K562 (cell line): Measurements from ENCODE around the gene PRR16. TPM values are rescaled to one million over a fixed set of nuclear protein-coding genes. Genes with fewer than 3 reads are reported as not detected.

Experiments used
- ATAC-seq: fragments of 200-7000 bp; cut with Tn5 transposase; 3 replicates; pipeline ENCODE4 v1.9.1; 2020; ENCODE audit warnings: moderate library complexity
- BruUV-seq: library from RNA; stranded (reverse); fragments of 400-500 nt; replicated peaks from 2 replicates; lab custom pipeline; 2021; lab: Mats Ljungman, UMichigan
- CTCF ChIA-PET: fragments of 300-600 bp; formaldehyde crosslinking; extraction: SDS; loops from one replicate; lab custom pipeline; 2021; ENCODE audit warnings: low intra/inter-chr PET ratio; lab: Yijun Ruan, JAX
- POLR2A ChIA-PET: fragments of 300-600, 350-650 bp; sonication (Branson Sonifier 250); formaldehyde crosslinking; extraction: SDS; loops from one replicate; lab custom pipeline; 2021; ENCODE audit warnings: antibody characterized with exemption, inconsistent platforms; lab: Yijun Ruan, JAX
- DNase-seq, 4 experiments: peaks; one replicate each; pipeline versions ENCODE4 v3.0.0 to v3.0.0-alpha.2; 2011 to 2018; ENCODE audit warnings: low spot score in 3 of 4, mixed read lengths in 3 of 4; ENCODE audit errors: extremely low read depth in 1 of 4
- FAIRE-seq: peaks from 2 replicates; lab custom pipeline; 2011; peaks lifted over from hg19 to GRCh38; lab: Jason Lieb, UNC
- H2AFZ ChIP-seq: 2 replicates; pipeline ENCODE4 v1.6.0; 2011; ENCODE audit warnings: low read depth, low read length, control low read depth, inconsistent platforms
- H3K27ac ChIP-seq: fragments of 200-600 bp; 3 replicates; pipeline ENCODE4 v1.8.0; 2011; ENCODE audit warnings: low read depth, mild to moderate bottlenecking, control low read depth, inconsistent platforms, low read length, moderate library complexity, mixed read lengths; ENCODE audit errors: extremely low read depth
- H3K27me3 ChIP-seq, 2 experiments: fragments of 300-600 bp in 1 of 2; 2 replicates in 1 of 2; 3 replicates in 1 of 2; pipeline versions ENCODE4 v1.6.0 to v1.8.0; 2011; ENCODE audit warnings: inconsistent platforms in 2 of 2, low read length in 2 of 2, mild to moderate bottlenecking in 1 of 2, mixed read lengths in 1 of 2, moderate library complexity in 1 of 2; ENCODE audit not compliant: control insufficient read depth in 2 of 2, insufficient read depth in 2 of 2
- H3K36me3 ChIP-seq: fragments of 300-600 bp; 3 replicates; pipeline ENCODE4 v1.8.0; 2011; ENCODE audit warnings: mild to moderate bottlenecking, low read length, inconsistent platforms; ENCODE audit not compliant: control insufficient read depth, insufficient read depth
- H3K4me1 ChIP-seq, 2 experiments: fragments of 200-600 bp in 1 of 2; replicated peaks in 1 of 2; 2 replicates in 1 of 2; 3 replicates in 1 of 2; pipeline versions ENCODE4 v1.5.1 to v1.8.0; 2011; ENCODE audit warnings: inconsistent platforms in 2 of 2, low read length in 2 of 2, mild to moderate bottlenecking in 1 of 2, mixed read lengths in 1 of 2, moderate library complexity in 1 of 2; ENCODE audit not compliant: control insufficient read depth in 2 of 2, insufficient read depth in 2 of 2
- H3K4me2 ChIP-seq: 2 replicates; pipeline ENCODE4 v1.6.1; 2011; ENCODE audit warnings: low read length, control low read depth, inconsistent platforms, mixed read lengths; ENCODE audit not compliant: insufficient read depth
- H3K4me3 ChIP-seq: fragments of 200-600 bp; sonication (generic), shearing (Covaris generic); 2 replicates; pipeline ENCODE4 v1.5.1; 2016; ENCODE audit warnings: control low read depth, inconsistent platforms
- H3K79me2 ChIP-seq: fragments of 200-600 bp; 3 replicates; pipeline ENCODE4 v1.8.0; 2011; ENCODE audit warnings: low read length, inconsistent platforms; ENCODE audit not compliant: control insufficient read depth, insufficient read depth
- H3K9ac ChIP-seq, 2 experiments: 2 replicates each; pipeline versions ENCODE4 v1.6.0 to v1.6.1; 2011; ENCODE audit warnings: low read depth in 2 of 2, low read length in 2 of 2, control low read depth in 1 of 2, inconsistent platforms in 1 of 2, mild to moderate bottlenecking in 1 of 2, mixed read lengths in 1 of 2; ENCODE audit not compliant: insufficient read depth in 1 of 2
- H3K9me1 ChIP-seq: one replicate; pipeline ENCODE4 v1.6.0; 2011; ENCODE audit warnings: inconsistent platforms, mild to moderate bottlenecking, low read length, moderate library complexity; ENCODE audit not compliant: control insufficient read depth, insufficient read depth
- H3K9me3 ChIP-seq: replicated peaks from 2 replicates; pipeline ENCODE4 v1.5.1; 2011; ENCODE audit warnings: low read depth, low read length, inconsistent platforms; ENCODE audit not compliant: control insufficient read depth, insufficient read depth
- H4K20me1 ChIP-seq: replicated peaks from 2 replicates; pipeline ENCODE4 v1.6.1; 2011; ENCODE audit warnings: low read length, inconsistent platforms, mixed read lengths; ENCODE audit not compliant: control insufficient read depth, insufficient read depth
- ADNP ChIP-seq: fragments of 200-800 bp; sonication (Bioruptor generic); IDR thresholded peaks from 2 replicates; pipeline ENCODE4 v1.6.1; 2016; ENCODE audit warnings: missing genetic modification characterization, missing compliant biosample characterization
- CTCF ChIP-seq, 3 experiments: IDR thresholded peaks in 2 of 3; conservative IDR thresholded peaks in 1 of 3; 2 replicates each; pipeline ENCODE4 v1.5.1; 2011 to 2012; ENCODE audit warnings: low read length in 3 of 3, mild to moderate bottlenecking in 3 of 3, control low read depth in 2 of 3, improper control_type of control experiment in 1 of 3, inconsistent platforms in 1 of 3, low read depth in 1 of 3, mixed read lengths in 1 of 3, moderate library complexity in 1 of 3; ENCODE audit not compliant: insufficient read depth in 2 of 3
- CUX1 ChIP-seq: fragments of 200-800 bp; sonication (Bioruptor generic); IDR thresholded peaks from 2 replicates; pipeline ENCODE4 v1.6.1; 2016; ENCODE audit warnings: missing genetic modification characterization, missing compliant biosample characterization
- HBP1 ChIP-seq: fragments of 450-650 bp; formaldehyde crosslinking; IDR thresholded peaks from 2 replicates; pipeline ENCODE4 v1.4.0; 2022; ENCODE audit warnings: missing genetic modification characterization
- HDAC8 ChIP-seq: fragments of 450-650 bp; IDR thresholded peaks from 2 replicates; pipeline ENCODE4 v1.6.1; 2016; ENCODE audit warnings: mild to moderate bottlenecking, missing genetic modification characterization, moderate library complexity, missing compliant biosample characterization
- PTRF ChIP-seq: fragments of 450-650 bp; IDR thresholded peaks from 2 replicates; pipeline ENCODE4 v1.6.1; 2016; ENCODE audit warnings: mild to moderate bottlenecking, missing genetic modification characterization, missing compliant biosample characterization
- TBL1XR1 ChIP-seq, 2 experiments: IDR thresholded peaks; 2 replicates each; pipeline ENCODE4 v1.6.1; 2012; ENCODE audit warnings: improper control_type of control experiment in 2 of 2, low read length in 2 of 2, mild to moderate bottlenecking in 1 of 2
- ZNF175 ChIP-seq: fragments of 200-800 bp; sonication (Bioruptor generic); IDR thresholded peaks from 2 replicates; pipeline ENCODE4 v1.6.1; 2016; ENCODE audit warnings: low read depth, mild to moderate bottlenecking, missing genetic modification characterization, missing compliant biosample characterization
- ZNF263 ChIP-seq: sonication (generic); formaldehyde crosslinking; IDR thresholded peaks from 2 replicates; pipeline ENCODE4 v1.8.0; 2022; ENCODE audit warnings: mild to moderate bottlenecking, missing genetic modification reagents, borderline replicate concordance
- in situ Hi-C: fragments of 300-500 bp; cut with MboI; formaldehyde crosslinking; loops from 4 replicates; pipeline ENCODE4 v1.15.0; 2018; ENCODE audit warnings: inconsistent platforms, mixed read lengths
- intact Hi-C: fragments of 100-400 bp; cut with micrococcal nuclease; formaldehyde crosslinking; loops from 2 replicates; pipeline ENCODE4 v1.14.2; 2022
- polyA plus RNA-seq, 8 experiments: library from polyadenylated mRNA; depleted of rRNA in 4 of 8; stranded (reverse) in 5 of 8; unstranded in 3 of 8; fragments of >200 nt; fragmentation: Nextera tagmentation in 2 of 8; fragmentation: Illumina TruSeq in 1 of 8; extraction: Ambion mirVana in 2 of 8; extraction: Trizol in 1 of 8; gene quantifications; 2 replicates each; pipeline versions ENCODE4 v1.2.1 to v1.2.3, GENCODE V29; 2011 to 2014; ENCODE audit warnings: inconsistent platforms in 1 of 8, missing spikeins in 1 of 8
- total RNA-seq, 7 experiments: library from RNA; depleted of rRNA in 6 of 7; stranded (reverse); fragments of >200 nt in 6 of 7; fragmentation: Illumina TruSeq in 2 of 7; extraction: Trizol in 2 of 7; gene quantifications; 2 replicates each; pipeline versions ENCODE4 v1.2.1 to v1.2.3, GENCODE V29; 2011 to 2021; ENCODE audit warnings: low replicate concordance in 1 of 7

PRR16 gene
- total and polyA plus RNA-seq, 9 of the 15 experiments (the other 6 are each of a cell fraction or from before 2014, with no cell fraction given) = 0.61 to 10.1 (median 3.3) TPM

GRCh38 chr5:120706877-120707276, 242.8 kb downstream of the PRR16 start:
- POLR2A ChIA-PET = no interaction called here
- H3K36me3 ChIP-seq = no peaks in the 10 kb centered on the region
- BruUV-seq = no TSS peak
- FAIRE-seq (no peak), DNase-seq (no peak), ATAC-seq (no peak)
- no peaks in the 10 kb centered on the region for H3K9me1 ChIP-seq
- H3K9ac ChIP-seq = no peak overlapping the region
- CTCF ChIA-PET = no interaction called here
- in situ Hi-C loops = no loop called here
- H3K4me2 ChIP-seq = no peak overlapping the region
- no peak overlapping the region for H3K27ac ChIP-seq
- intact Hi-C loops = no loop called here
- H3K79me2 ChIP-seq = no peaks in the 10 kb centered on the region
- no peaks in the 10 kb centered on the region for H4K20me1 ChIP-seq
- H3K4me3 ChIP-seq = no peak overlapping the region
- no peaks in the 10 kb centered on the region for H3K9me3 ChIP-seq
- no peak for TF ChIP-seq CTCF (IDR thresholded peaks at IDR 0.05 in 2 of 3, conservative IDR thresholded peaks at IDR 0.05 in 1 of 3; ENCODE audit: insufficient read depth in 2 of 3, low read depth in 1 of 3, low read length in 3 of 3)
- no peak for TF ChIP-seq ADNP (tag)
- TF ChIP-seq TBL1XR1 (IDR thresholded peaks at IDR 0.05; ENCODE audit: low read length in 2 of 2) = no peak
- TF ChIP-seq ZNF263 (CRISPR knock-in tag) = no peak
- no peak for TF ChIP-seq CUX1 (CRISPR knock-in tag)
- TF ChIP-seq HDAC8 (tag) = no peak
- TF ChIP-seq PTRF (tag) = no peak
- TF ChIP-seq ZNF175 (CRISPR knock-in tag) = no peak
- TF ChIP-seq HBP1 = no peak
- H2AFZ ChIP-seq = no peak overlapping the region
- no peaks in the 10 kb centered on the region for H3K4me1 ChIP-seq
- H3K27me3 ChIP-seq = no peaks in the 10 kb centered on the region
